ENCODE results near the gene FZD4. TPM values are rescaled to one million over a fixed set of nuclear protein-coding genes. Genes with fewer than 3 reads are reported as not detected.
A peak's percentile ranks its signal among the peaks of the same experiment; 100 is the strongest.

The FZD4 gene
- total RNA-seq, 2 donors from 2014 or later, result 4.3 to 6.7 TPM

- Histone ChIP-seq H3K9ac (ENCODE audit: low read depth in 2 of 2, low read length in 2 of 2) (no peak overlapping the region), H3K4me1 (no peaks in the 10 kb centered on the region), H3K4me3 (no peak overlapping the region), H3K27me3 (no peaks in the 10 kb centered on the region), H3K27ac (no peak overlapping the region), H3K9me3 (no peaks in the 10 kb centered on the region), H3K36me3 (no peaks in the 10 kb centered on the region)
- TF ChIP-seq CTCF (IDR thresholded peaks at IDR 0.05), result no peak
- intact Hi-C loops (cut with DNase I), result no loop called here
- no peak for DNase-seq
These were observed 25.0 kb upstream of the FZD4 start for GRCh38 chr11:86980086-86980796.

- Histone ChIP-seq H3K27me3 (no peaks in the 10 kb centered on the region), H3K27ac (no peak overlapping the region), H3K9ac (ENCODE audit: low read depth in 2 of 2, low read length in 2 of 2) (no peak overlapping the region), H3K4me1 (no peaks in the 10 kb centered on the region), H3K36me3 (no peaks in the 10 kb centered on the region), H3K9me3 (no peaks in the 10 kb centered on the region), H3K4me3 (no peak overlapping the region)
- peak; percentile 53 for TF ChIP-seq CTCF (IDR thresholded peaks at IDR 0.05)
- intact Hi-C loops (cut with DNase I), result loop anchor here (10.0 kb wide), 1 partner anchor 306 kb away; no protein-coding TSS in a partner anchor
- no peak for DNase-seq
These were observed 23.8 kb upstream of the FZD4 start for GRCh38 chr11:86978756-86979608.

GRCh38 chr11:86978247-86978646 is 23.1 kb upstream of the FZD4 start:
- DNase-seq, result no peak
- no peak overlapping the region for H3K4me3 ChIP-seq
- H3K27ac ChIP-seq, result no peak overlapping the region

GRCh38 chr11:86977441-86978050 is 22.4 kb upstream of the FZD4 start:
- Histone ChIP-seq H3K9ac (ENCODE audit: low read depth in 2 of 2, low read length in 2 of 2) (no peak overlapping the region), H3K27me3 (no peaks in the 10 kb centered on the region), H3K9me3 (no peaks in the 10 kb centered on the region), H3K36me3 (no peaks in the 10 kb centered on the region), H3K4me3 (no peak overlapping the region), H3K4me1 (no peaks in the 10 kb centered on the region), H3K27ac (no peak overlapping the region)
- no peak for TF ChIP-seq CTCF (IDR thresholded peaks at IDR 0.05)
- intact Hi-C loops (cut with DNase I), result loop anchor here (10.0 kb wide), 1 partner anchor 307 kb away; no protein-coding TSS in a partner anchor
- no peak for DNase-seq

More at GRCh38 chr11:86978247-86978646, 23.1 kb upstream of the FZD4 start:
- Histone ChIP-seq H3K36me3 (no peaks in the 10 kb centered on the region), H3K27me3 (no peaks in the 10 kb centered on the region), H3K9ac (ENCODE audit: low read depth in 2 of 2, low read length in 2 of 2) (no peak overlapping the region), H3K9me3 (no peaks in the 10 kb centered on the region), H3K4me1 (no peaks in the 10 kb centered on the region)
- intact Hi-C loops (cut with DNase I), result loop anchor here (10.0 kb wide), 1 partner anchor 307 kb away; no protein-coding TSS in a partner anchor
- no peak for TF ChIP-seq CTCF (IDR thresholded peaks at IDR 0.05)

- Histone ChIP-seq H3K4me3 (no peak overlapping the region), H3K9me3 (no peaks in the 10 kb centered on the region), H3K9ac (ENCODE audit: low read depth in 2 of 2, low read length in 2 of 2) (no peak overlapping the region), H3K4me1 (no peaks in the 10 kb centered on the region), H3K36me3 (no peaks in the 10 kb centered on the region), H3K27ac (no peak overlapping the region), H3K27me3 (no peaks in the 10 kb centered on the region)
- no peak for TF ChIP-seq CTCF (IDR thresholded peaks at IDR 0.05)
- DNase-seq, result no peak
- intact Hi-C loops (cut with DNase I), result loop anchor here (10.0 kb wide), 1 partner anchor 312 kb away; no protein-coding TSS in a partner anchor
These were observed 17.5 kb upstream of the FZD4 start for GRCh38 chr11:86972734-86973133.

Data from colonic mucosa (tissue), 4 donors.